Endothelial cell (in vitro differentiated cells): ENCODE measurements around the gene NPR3. TPM values are rescaled to one million over a fixed set of nuclear protein-coding genes. Genes with fewer than 3 reads are reported as not detected.

ENCODE experiments used
- DNase-seq: peaks from one replicate; pipeline ENCODE4 v3.0.0; 2021; ENCODE audit warnings: low spot score
- H3K27ac Mint-ChIP-seq: one replicate; pipeline ENCODE4 v1.8.0; 2021; ENCODE audit warnings: mixed read lengths, inconsistent platforms; ENCODE audit not compliant: unreplicated experiment
- H3K27me3 Mint-ChIP-seq: one replicate; pipeline ENCODE4 v1.8.0; 2021; ENCODE audit warnings: mild to moderate bottlenecking, moderate library complexity, mixed read lengths, inconsistent platforms; ENCODE audit not compliant: unreplicated experiment
- H3K36me3 Mint-ChIP-seq: one replicate; pipeline ENCODE4 v1.8.0; 2021; ENCODE audit warnings: mild to moderate bottlenecking, low read depth, mixed read lengths, inconsistent platforms; ENCODE audit not compliant: unreplicated experiment
- H3K4me1 Mint-ChIP-seq: one replicate; pipeline ENCODE4 v1.8.0; 2021; ENCODE audit warnings: mild to moderate bottlenecking, mixed read lengths, inconsistent platforms; ENCODE audit not compliant: unreplicated experiment
- H3K4me3 Mint-ChIP-seq: one replicate; pipeline ENCODE4 v1.8.0; 2021; ENCODE audit warnings: mild to moderate bottlenecking, mixed read lengths, inconsistent platforms; ENCODE audit not compliant: unreplicated experiment
- H3K9me3 Mint-ChIP-seq: one replicate; pipeline ENCODE4 v1.8.0; 2021; ENCODE audit warnings: mixed read lengths, inconsistent platforms; ENCODE audit not compliant: unreplicated experiment
- total RNA-seq: library from RNA; stranded (reverse); fragmentation: NEBNext Ultra II Directional; extraction: Animal tissue kit (Norgen Biotek cat#: 25700); gene quantifications from one replicate; pipeline ENCODE4 v1.2.1, GENCODE V29; 2021; ENCODE audit not compliant: unreplicated experiment
- TF ChIP-seq, protein P1 (sequence below): fragments of 200-600 bp; sonication (generic); IDR thresholded peaks from one replicate; pipeline ENCODE4 v1.5.0; 2021; ENCODE audit warnings: antibody characterized with exemption; ENCODE audit not compliant: unreplicated experiment

NPR3 gene
- total RNA-seq, 1 donor from 2014 or later: 73.3 TPM

GRCh38 chr5:32837211-32837610, 126.1 kb downstream of the NPR3 start:
- no peaks in the 10 kb centered on the region for H3K36me3 Mint-ChIP-seq
- H3K4me3 Mint-ChIP-seq: no peak overlapping the region
- H3K27me3 Mint-ChIP-seq: no peaks in the 10 kb centered on the region
- H3K4me1 Mint-ChIP-seq: no peaks in the 10 kb centered on the region
- TF ChIP-seq, protein P1, sequence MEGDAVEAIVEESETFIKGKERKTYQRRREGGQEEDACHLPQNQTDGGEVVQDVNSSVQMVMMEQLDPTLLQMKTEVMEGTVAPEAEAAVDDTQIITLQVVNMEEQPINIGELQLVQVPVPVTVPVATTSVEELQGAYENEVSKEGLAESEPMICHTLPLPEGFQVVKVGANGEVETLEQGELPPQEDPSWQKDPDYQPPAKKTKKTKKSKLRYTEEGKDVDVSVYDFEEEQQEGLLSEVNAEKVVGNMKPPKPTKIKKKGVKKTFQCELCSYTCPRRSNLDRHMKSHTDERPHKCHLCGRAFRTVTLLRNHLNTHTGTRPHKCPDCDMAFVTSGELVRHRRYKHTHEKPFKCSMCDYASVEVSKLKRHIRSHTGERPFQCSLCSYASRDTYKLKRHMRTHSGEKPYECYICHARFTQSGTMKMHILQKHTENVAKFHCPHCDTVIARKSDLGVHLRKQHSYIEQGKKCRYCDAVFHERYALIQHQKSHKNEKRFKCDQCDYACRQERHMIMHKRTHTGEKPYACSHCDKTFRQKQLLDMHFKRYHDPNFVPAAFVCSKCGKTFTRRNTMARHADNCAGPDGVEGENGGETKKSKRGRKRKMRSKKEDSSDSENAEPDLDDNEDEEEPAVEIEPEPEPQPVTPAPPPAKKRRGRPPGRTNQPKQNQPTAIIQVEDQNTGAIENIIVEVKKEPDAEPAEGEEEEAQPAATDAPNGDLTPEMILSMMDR: no peak
- no peak overlapping the region for H3K27ac Mint-ChIP-seq
- DNase-seq: no peak
- H3K9me3 Mint-ChIP-seq: no peaks in the 10 kb centered on the region

DNA sequence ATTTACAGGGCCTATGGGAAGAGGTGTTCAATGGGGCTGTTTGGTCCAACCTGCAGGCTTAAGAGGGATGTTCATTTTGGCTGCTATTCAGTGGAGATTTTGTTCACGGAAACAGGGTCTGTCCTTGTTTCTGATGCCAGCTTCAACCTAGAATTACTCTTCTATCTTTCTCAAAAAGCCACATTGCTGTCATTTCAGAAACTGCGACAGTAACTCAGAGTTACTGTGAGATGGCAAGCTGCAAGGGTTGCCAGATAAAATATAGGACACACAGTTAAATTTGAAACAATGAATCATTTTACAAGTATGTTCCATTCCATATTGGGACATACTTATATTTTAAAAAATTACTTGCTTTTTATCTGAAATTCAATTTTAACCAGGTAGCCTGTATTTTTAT, 128.0 kb downstream of the NPR3 start:
- no peak for DNase-seq
- Mint-ChIP-seq H3K27me3 (no peaks in the 10 kb centered on the region), H3K4me3 (no peak overlapping the region), H3K36me3 (no peaks in the 10 kb centered on the region), H3K27ac (no peak overlapping the region), H3K9me3 (no peaks in the 10 kb centered on the region), H3K4me1 (no peaks in the 10 kb centered on the region)
- TF ChIP-seq, protein P1: no peak

GRCh38 chr5:32840606-32841005, 129.5 kb downstream of the NPR3 start:
- H3K27me3 Mint-ChIP-seq: no peaks in the 10 kb centered on the region
- H3K36me3 Mint-ChIP-seq: no peaks in the 10 kb centered on the region
- no peak for DNase-seq
- no peaks in the 10 kb centered on the region for H3K9me3 Mint-ChIP-seq
- no peak overlapping the region for H3K4me3 Mint-ChIP-seq
- no peaks in the 10 kb centered on the region for H3K4me1 Mint-ChIP-seq
- H3K27ac Mint-ChIP-seq: no peak overlapping the region
- TF ChIP-seq, protein P1: no peak

Other genes with a start within 250 kb of the NPR3 start
- 294 TPM for gene SUB1, start 125.8 kb upstream of the NPR3 start, total RNA-seq